Tibial nerve (tissue), 4 donors: Measurements from ENCODE around the gene HPSE2.

ENCODE experiments used
- CTCF ChIP-seq, 5 experiments: fragments of 200-600 bp in 3 of 5; fragments of 450-650 bp in 2 of 5; sonication (generic) in 3 of 5; IDR thresholded peaks; one replicate each; pipeline ENCODE4 v1.5.1; 2016 to 2019; ENCODE audit warnings: antibody characterized with exemption in 5 of 5, mild to moderate bottlenecking in 3 of 5, moderate library complexity in 2 of 5
- EP300 ChIP-seq, 2 donors: sonication (generic); formaldehyde crosslinking; IDR thresholded peaks; one replicate each; pipeline ENCODE4 v1.6.1; 2017; ENCODE audit warnings: antibody characterized with exemption in 2 of 2, mild to moderate bottlenecking in 1 of 2
- POLR2A ChIP-seq, 2 donors: fragments of 450-650 bp; IDR thresholded peaks; one replicate each; pipeline ENCODE4 v1.6.1; 2017; ENCODE audit warnings: antibody characterized with exemption in 2 of 2, mild to moderate bottlenecking in 2 of 2, moderate library complexity in 2 of 2

GRCh38 chr10:98623176-98623575 lies 612.5 kb downstream of the HPSE2 start:
- no peak for TF ChIP-seq CTCF (IDR thresholded peaks at IDR 0.05)
- no peak for TF ChIP-seq EP300 (IDR thresholded peaks at IDR 0.05)
- no peak for TF ChIP-seq POLR2A (IDR thresholded peaks at IDR 0.05)
